A673 (cell line): ENCODE results near the gene ZMAT5. TPM values are rescaled to one million over a fixed set of nuclear protein-coding genes. Genes with fewer than 3 reads are reported as not detected.

Experiments used
- BruUV-seq: library from RNA; stranded (reverse); fragments of 400-500 nt; replicated peaks from 2 replicates; lab custom pipeline; 2021; lab: Mats Ljungman, UMichigan
- CTCF ChIA-PET: fragments of 300-600 bp; sonication (Branson Sonifier 250); formaldehyde crosslinking; loops from one replicate; lab custom pipeline; 2022; ENCODE audit warnings: antibody characterized with exemption; lab: Charles Lee
- POLR2A ChIA-PET: fragments of 300-600 bp; sonication (Branson Sonifier 250); formaldehyde crosslinking; loops from one replicate; lab custom pipeline; 2022; ENCODE audit warnings: antibody characterized with exemption; ENCODE audit not compliant: low non-redundant PET; lab: Charles Lee
- DNase-seq: peaks from one replicate; pipeline ENCODE4 v3.0.0-alpha.2; 2015; ENCODE audit warnings: low spot score
- H3K27ac ChIP-seq: fragments of 200-600 bp; sonication (generic); 2 replicates; pipeline ENCODE4 v1.5.1; 2016; ENCODE audit warnings: mixed run types, low read depth, mild to moderate bottlenecking, mixed read lengths, antibody characterized with exemption, low read length; ENCODE audit not compliant: poor library complexity, severe bottlenecking
- H3K27me3 ChIP-seq: fragments of 200-600 bp; sonication (generic); replicated peaks from 2 replicates; pipeline ENCODE4 v1.6.1; 2017; ENCODE audit warnings: mixed run types, low read depth, mild to moderate bottlenecking, mixed read lengths, antibody characterized with exemption, low read length; ENCODE audit not compliant: insufficient read depth, poor library complexity
- H3K36me3 ChIP-seq: fragments of 200-600 bp; sonication (generic); 2 replicates; pipeline ENCODE4 v1.6.1; 2016; ENCODE audit warnings: mixed run types, mild to moderate bottlenecking, mixed read lengths, antibody characterized with exemption, low read length; ENCODE audit not compliant: insufficient read depth, poor library complexity, severe bottlenecking
- H3K4me1 ChIP-seq: fragments of 200-600 bp; sonication (generic); 2 replicates; pipeline ENCODE4 v1.6.1; 2017; ENCODE audit warnings: mixed run types, mild to moderate bottlenecking, mixed read lengths, antibody characterized with exemption, low read length; ENCODE audit not compliant: insufficient read depth, poor library complexity, severe bottlenecking
- H3K4me3 ChIP-seq: fragments of 200-600 bp; sonication (generic); 2 replicates; pipeline ENCODE4 v1.5.1; 2016; ENCODE audit warnings: low read depth, mixed run types, mild to moderate bottlenecking, mixed read lengths, low read length; ENCODE audit not compliant: poor library complexity, severe bottlenecking
- H3K9me3 ChIP-seq: fragments of 200-600 bp; sonication (generic); 2 replicates; pipeline ENCODE4 v1.6.1; 2016; ENCODE audit warnings: mixed run types, low read depth, mild to moderate bottlenecking, mixed read lengths, antibody characterized with exemption, low read length; ENCODE audit not compliant: poor library complexity, severe bottlenecking
- CTCF ChIP-seq: fragments of 300-800, 200-600 bp; sonication (generic); conservative IDR thresholded peaks from 2 replicates; pipeline ENCODE4 v1.5.1; 2017; ENCODE audit warnings: low read depth, mild to moderate bottlenecking, antibody characterized with exemption, low read length, moderate library complexity, mixed read lengths
- EZH2 ChIP-seq: fragments of 200-600 bp; sonication (generic); IDR thresholded peaks from 2 replicates; pipeline ENCODE4 v1.6.1; 2017; ENCODE audit warnings: borderline replicate concordance, low read depth, mild to moderate bottlenecking, mixed read lengths, antibody characterized with exemption, low read length; ENCODE audit not compliant: poor library complexity, severe bottlenecking
- intact Hi-C: fragments of 100-400 bp; cut with micrococcal nuclease; formaldehyde crosslinking; loops from one replicate; pipeline ENCODE4 v1.10.0; 2022; ENCODE audit not compliant: unreplicated experiment
- total RNA-seq: library from RNA; stranded (reverse); gene quantifications from 2 replicates; pipeline ENCODE4 v1.2.3, GENCODE V29; 2021

The ZMAT5 gene
- total RNA-seq, 1 experiment from 2014 or later, result 19.8 TPM

DNA sequence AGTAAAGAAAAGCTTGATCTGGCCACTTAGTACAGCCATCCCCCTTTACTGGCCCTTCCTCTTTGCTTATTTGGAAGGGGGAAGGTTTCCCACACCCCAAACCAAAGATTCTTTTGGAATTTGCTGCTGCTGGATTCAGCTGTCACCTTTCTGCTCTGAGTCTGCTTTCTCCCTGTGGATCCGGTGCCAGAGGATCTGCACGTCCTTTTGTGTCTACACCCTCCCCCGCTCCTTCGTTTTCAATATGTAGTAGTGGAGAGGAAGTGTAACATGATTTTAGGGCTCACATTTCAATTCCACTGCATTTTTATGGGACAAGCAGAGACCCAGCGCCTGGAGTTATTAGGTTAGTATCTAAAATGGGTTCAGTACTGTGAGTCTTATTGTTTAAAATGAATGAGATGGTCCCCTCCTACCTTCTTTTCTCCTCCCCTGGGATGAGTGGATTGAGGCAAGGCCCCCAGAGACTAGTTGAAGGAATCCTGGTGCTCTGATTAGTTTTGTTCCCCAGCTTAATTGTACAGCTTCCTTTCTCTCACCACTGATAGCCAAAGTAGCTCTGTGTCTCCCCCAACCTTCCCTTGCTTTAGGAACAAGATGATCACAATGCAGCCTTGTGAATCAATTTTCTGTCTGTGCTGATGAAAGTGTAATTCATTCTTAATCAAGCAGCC is 77.5 kb downstream of the ZMAT5 start:
- DNase-seq, result peak; percentile 88
- no peaks in the 10 kb centered on the region for H3K27me3 ChIP-seq
- no peak for TF ChIP-seq EZH2
- intact Hi-C loops, result no loop called here
- CTCF ChIA-PET, result interaction anchor here (0.6 to 1.8 kb wide), 7 partner anchors 8 to 400 kb away, joined by 3 to 18 read pairs (median 5); no protein-coding TSS in a partner anchor
- H3K27ac ChIP-seq, result peak overlapping the region; percentile 71
- no TSS peak for BruUV-seq
- no peaks in the 10 kb centered on the region for H3K36me3 ChIP-seq
- peak overlapping the region; percentile 13 for H3K4me3 ChIP-seq
- POLR2A ChIA-PET, result interaction anchor here (0.6 to 0.7 kb wide), 4 partner anchors 20 to 1349 kb away, joined by 3 to 21 read pairs (median 4); no protein-coding TSS in a partner anchor
- H3K4me1 ChIP-seq, result peaks cover 60% of the 10 kb centered on the region
- H3K9me3 ChIP-seq, result no peaks in the 10 kb centered on the region

DNA sequence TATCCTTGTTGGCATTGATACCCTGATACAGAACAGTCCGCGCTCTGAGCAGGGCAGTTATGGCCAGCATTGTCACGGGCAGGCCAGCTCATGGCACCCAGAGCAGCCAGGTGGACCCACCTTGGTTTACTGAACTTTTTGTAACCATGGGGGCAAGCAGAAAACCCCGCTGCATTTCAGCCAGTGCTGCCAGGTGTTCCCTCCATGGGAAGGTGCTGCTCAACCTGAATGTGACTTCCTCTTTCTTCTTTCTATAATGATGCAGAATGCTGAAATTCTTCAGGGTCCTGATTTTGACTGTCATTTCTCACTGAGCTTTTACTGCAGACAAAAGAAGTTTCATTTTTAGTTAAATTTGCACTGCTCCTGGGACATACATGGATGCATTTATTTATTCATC is 82.6 kb downstream of the ZMAT5 start:
- Histone ChIP-seq H3K27me3 (no peaks in the 10 kb centered on the region), H3K9me3 (no peaks in the 10 kb centered on the region), H3K36me3 (no peaks in the 10 kb centered on the region), H3K4me1 (peaks cover 24% of the 10 kb centered on the region), H3K27ac (no peak overlapping the region), H3K4me3 (no peak overlapping the region)
- no TSS peak for BruUV-seq
- no peak for DNase-seq
- intact Hi-C loops, result no loop called here
- CTCF ChIA-PET, result no interaction called here
- POLR2A ChIA-PET, result interaction anchor here (0.7 kb wide), 1 partner anchor 394 kb away, joined by 3 read pairs; no protein-coding TSS in a partner anchor
- TF ChIP-seq CTCF, result no peak
- no peak for TF ChIP-seq EZH2

DNA sequence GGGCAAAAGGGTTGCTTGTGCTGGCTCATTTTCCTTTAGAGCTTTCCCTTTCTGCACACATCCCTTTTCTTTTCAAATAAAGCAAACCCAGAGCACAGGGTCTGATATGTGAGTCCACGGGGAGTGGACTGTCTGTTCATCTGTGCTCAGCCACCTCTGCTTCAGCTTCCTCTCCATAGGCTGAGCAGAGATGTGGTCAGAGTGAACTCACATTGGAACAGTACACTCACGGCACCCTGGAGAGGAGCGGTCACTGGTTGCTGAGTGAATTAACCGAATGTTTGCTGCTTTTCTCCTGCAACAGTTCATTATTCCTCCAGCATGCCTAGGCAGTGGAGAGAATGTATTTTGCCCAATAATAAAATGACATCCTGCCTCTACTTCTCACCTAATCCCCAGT is 83.3 kb downstream of the ZMAT5 start:
- BruUV-seq, result no TSS peak
- H3K4me3 ChIP-seq, result no peak overlapping the region
- no peak for DNase-seq
- ChIA-PET POLR2A (interaction anchor here (0.6 to 0.7 kb wide), 2 partner anchors 152 to 395 kb away, joined by 3 read pairs; no protein-coding TSS in a partner anchor), CTCF (no interaction called here)
- no peaks in the 10 kb centered on the region for H3K36me3 ChIP-seq
- no peaks in the 10 kb centered on the region for H3K27me3 ChIP-seq
- no peak for TF ChIP-seq EZH2
- no peak for TF ChIP-seq CTCF
- H3K27ac ChIP-seq, result no peak overlapping the region
- intact Hi-C loops, result no loop called here
- H3K9me3 ChIP-seq, result no peaks in the 10 kb centered on the region
- H3K4me1 ChIP-seq, result peaks cover 17% of the 10 kb centered on the region

Other genes with a start within 250 kb of the ZMAT5 start
- gene THOC5, start 213.2 kb downstream of the ZMAT5 start, total RNA-seq, result 101 and 113 TPM in 2 replicates
- gene NIPSNAP1, start 185.9 kb downstream of the ZMAT5 start, total RNA-seq, result 49.7 and 75.2 TPM in 2 replicates
- 40.5 and 44.6 TPM in 2 replicates for gene NF2, start 163.4 kb downstream of the ZMAT5 start, total RNA-seq
- not detected in 2 replicates for gene CABP7, start 47.0 kb downstream of the ZMAT5 start, total RNA-seq
- 107 and 119 TPM in 2 replicates for gene UQCR10, start 362 bp upstream of the ZMAT5 start, total RNA-seq
- gene ASCC2, start 71.3 kb upstream of the ZMAT5 start, total RNA-seq, result 54.5 and 54.9 TPM in 2 replicates
- gene MTMR3, start 116.2 kb upstream of the ZMAT5 start, total RNA-seq, result 25.0 and 26.4 TPM in 2 replicates